Neural cell (in vitro differentiated cells): Measurements from ENCODE around the gene LINGO4.

ENCODE experiments used
- EP300 ChIP-seq: fragments of 450-650 bp; conservative IDR thresholded peaks from 2 replicates; pipeline ENCODE4 v1.6.1; 2014; ENCODE audit warnings: antibody characterized with exemption, mild to moderate bottlenecking, moderate library complexity; ENCODE audit not compliant: poor library complexity, severe bottlenecking
- EZH2 ChIP-seq: fragments of 200-600, 300-800 bp; shearing (Covaris generic), sonication (generic); IDR thresholded peaks from 2 replicates; pipeline ENCODE4 v1.6.1; 2014; ENCODE audit warnings: antibody characterized with exemption, low read length, borderline replicate concordance, mild to moderate bottlenecking; ENCODE audit not compliant: insufficient read depth, poor library complexity, severe bottlenecking
- MXI1 ChIP-seq: fragments of 450-650 bp; conservative IDR thresholded peaks from 2 replicates; pipeline ENCODE4 v1.6.1; 2014; ENCODE audit warnings: antibody characterized with exemption, mild to moderate bottlenecking; ENCODE audit not compliant: poor library complexity, severe bottlenecking
- POLR2AphosphoS5 ChIP-seq: IDR thresholded peaks from 2 replicates; pipeline ENCODE4 v1.6.1; 2012
- SMC3 ChIP-seq: fragments of 450-650 bp; conservative IDR thresholded peaks from 2 replicates; pipeline ENCODE4 v1.6.1; 2014; ENCODE audit warnings: antibody characterized with exemption, mild to moderate bottlenecking, moderate library complexity; ENCODE audit not compliant: poor library complexity
- TAF1 ChIP-seq: IDR thresholded peaks from 2 replicates; pipeline ENCODE4 v1.6.1; 2012; ENCODE audit warnings: low read depth
- TF ChIP-seq, protein P1 (sequence below): fragments of 450-650 bp; IDR thresholded peaks from 2 replicates; pipeline ENCODE4 v1.5.1; 2014; ENCODE audit warnings: antibody characterized with exemption, mild to moderate bottlenecking, moderate library complexity; ENCODE audit not compliant: poor library complexity, severe bottlenecking

- TF ChIP-seq EZH2, result no peak
- TF ChIP-seq, protein P1, sequence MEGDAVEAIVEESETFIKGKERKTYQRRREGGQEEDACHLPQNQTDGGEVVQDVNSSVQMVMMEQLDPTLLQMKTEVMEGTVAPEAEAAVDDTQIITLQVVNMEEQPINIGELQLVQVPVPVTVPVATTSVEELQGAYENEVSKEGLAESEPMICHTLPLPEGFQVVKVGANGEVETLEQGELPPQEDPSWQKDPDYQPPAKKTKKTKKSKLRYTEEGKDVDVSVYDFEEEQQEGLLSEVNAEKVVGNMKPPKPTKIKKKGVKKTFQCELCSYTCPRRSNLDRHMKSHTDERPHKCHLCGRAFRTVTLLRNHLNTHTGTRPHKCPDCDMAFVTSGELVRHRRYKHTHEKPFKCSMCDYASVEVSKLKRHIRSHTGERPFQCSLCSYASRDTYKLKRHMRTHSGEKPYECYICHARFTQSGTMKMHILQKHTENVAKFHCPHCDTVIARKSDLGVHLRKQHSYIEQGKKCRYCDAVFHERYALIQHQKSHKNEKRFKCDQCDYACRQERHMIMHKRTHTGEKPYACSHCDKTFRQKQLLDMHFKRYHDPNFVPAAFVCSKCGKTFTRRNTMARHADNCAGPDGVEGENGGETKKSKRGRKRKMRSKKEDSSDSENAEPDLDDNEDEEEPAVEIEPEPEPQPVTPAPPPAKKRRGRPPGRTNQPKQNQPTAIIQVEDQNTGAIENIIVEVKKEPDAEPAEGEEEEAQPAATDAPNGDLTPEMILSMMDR, result no peak
- TF ChIP-seq SMC3, result no peak
- no peak for TF ChIP-seq POLR2AphosphoS5
- no peak for TF ChIP-seq MXI1
- TF ChIP-seq EP300, result no peak
- TF ChIP-seq TAF1, result no peak
Measured at GRCh38 chr1:151809290-151809984, 4.2 kb upstream of the LINGO4 start.
